Peyer's patch (tissue), 4 donors: ENCODE results near the gene GSTO1. TPM values are rescaled to one million over a fixed set of nuclear protein-coding genes. Genes with fewer than 3 reads are reported as not detected.

Experiments
- DNase-seq, 3 donors: peaks; one replicate each; pipeline ENCODE4 v3.0.0-alpha.2; 2017 to 2019
- H3K27ac ChIP-seq, 4 donors: fragments of 200-600 bp; sonication (generic); one replicate each; pipeline ENCODE4 v1.5.1; 2016 to 2019
- H3K27me3 ChIP-seq, 2 donors: fragments of 200-600 bp; sonication (generic); one replicate each; pipeline ENCODE4 v1.5.1; 2019
- H3K36me3 ChIP-seq, 3 donors: fragments of 200-600 bp; sonication (generic); one replicate each; pipeline ENCODE4 v1.5.1; 2016 to 2019
- H3K4me1 ChIP-seq, 4 donors: fragments of 200-600 bp; sonication (generic); one replicate each; pipeline ENCODE4 v1.5.1; 2016 to 2019
- H3K4me3 ChIP-seq, 4 donors: fragments of 200-600 bp; sonication (generic); 1 replicate in 3 of 4; 2 replicates in 1 of 4; pipeline ENCODE4 v1.5.1; 2016 to 2019; ENCODE audit warnings: mild to moderate bottlenecking in 1 of 4
- H3K9me3 ChIP-seq, 4 donors: fragments of 200-600 bp; sonication (generic); one replicate each; pipeline ENCODE4 v1.5.1; 2016 to 2019; ENCODE audit warnings: mild to moderate bottlenecking in 1 of 4
- POLR2A ChIP-seq, 2 donors: fragments of 450-650 bp; IDR thresholded peaks; one replicate each; pipeline ENCODE4 v1.5.1; 2017; ENCODE audit warnings: antibody characterized with exemption in 2 of 2, mild to moderate bottlenecking in 2 of 2, moderate library complexity in 2 of 2
- total RNA-seq, 4 donors: library from RNA; depleted of rRNA; stranded (reverse); fragments of >200 nt; gene quantifications; one replicate each; pipeline ENCODE4 v1.1.0, GENCODE V29; 2016
- TF ChIP-seq, protein P1 (sequence below), 6 experiments: fragments of 450-650 bp in 4 of 6; fragments of 200-600 bp in 2 of 6; sonication (generic) in 1 of 6; IDR thresholded peaks; one replicate each; pipeline ENCODE4 v1.5.1; 2017 to 2019; ENCODE audit warnings: antibody characterized with exemption in 6 of 6, mild to moderate bottlenecking in 3 of 6, moderate library complexity in 1 of 6

The GSTO1 gene
- total RNA-seq, 4 donors from 2014 or later, result 46.4 to 105 (median 69.5) TPM

GRCh38 chr10:104291439-104291951 lies 36.8 kb downstream of the GSTO1 start:
- H3K4me1 ChIP-seq, result no peaks in the 10 kb centered on the region
- no peaks in the 10 kb centered on the region for H3K36me3 ChIP-seq
- DNase-seq, result peak; percentile 82 to 95 (median 90)
- H3K4me3 ChIP-seq, result no peak overlapping the region
- no peaks in the 10 kb centered on the region for H3K9me3 ChIP-seq
- TF ChIP-seq, protein P1, sequence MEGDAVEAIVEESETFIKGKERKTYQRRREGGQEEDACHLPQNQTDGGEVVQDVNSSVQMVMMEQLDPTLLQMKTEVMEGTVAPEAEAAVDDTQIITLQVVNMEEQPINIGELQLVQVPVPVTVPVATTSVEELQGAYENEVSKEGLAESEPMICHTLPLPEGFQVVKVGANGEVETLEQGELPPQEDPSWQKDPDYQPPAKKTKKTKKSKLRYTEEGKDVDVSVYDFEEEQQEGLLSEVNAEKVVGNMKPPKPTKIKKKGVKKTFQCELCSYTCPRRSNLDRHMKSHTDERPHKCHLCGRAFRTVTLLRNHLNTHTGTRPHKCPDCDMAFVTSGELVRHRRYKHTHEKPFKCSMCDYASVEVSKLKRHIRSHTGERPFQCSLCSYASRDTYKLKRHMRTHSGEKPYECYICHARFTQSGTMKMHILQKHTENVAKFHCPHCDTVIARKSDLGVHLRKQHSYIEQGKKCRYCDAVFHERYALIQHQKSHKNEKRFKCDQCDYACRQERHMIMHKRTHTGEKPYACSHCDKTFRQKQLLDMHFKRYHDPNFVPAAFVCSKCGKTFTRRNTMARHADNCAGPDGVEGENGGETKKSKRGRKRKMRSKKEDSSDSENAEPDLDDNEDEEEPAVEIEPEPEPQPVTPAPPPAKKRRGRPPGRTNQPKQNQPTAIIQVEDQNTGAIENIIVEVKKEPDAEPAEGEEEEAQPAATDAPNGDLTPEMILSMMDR (IDR thresholded peaks at IDR 0.05), result peak; percentile 97 to 100 (median 99)
- no peak for TF ChIP-seq POLR2A (IDR thresholded peaks at IDR 0.05)
- no peak overlapping the region for H3K27ac ChIP-seq
- H3K27me3 ChIP-seq, result no peaks in the 10 kb centered on the region

GRCh38 chr10:104293011-104293410 lies 38.3 kb downstream of the GSTO1 start:
- DNase-seq, result no peak
- no peaks in the 10 kb centered on the region for H3K36me3 ChIP-seq
- no peak for TF ChIP-seq POLR2A (IDR thresholded peaks at IDR 0.05)
- TF ChIP-seq, protein P1 (IDR thresholded peaks at IDR 0.05), result no peak
- H3K4me3 ChIP-seq, result no peak overlapping the region
- H3K27ac ChIP-seq, result no peak overlapping the region
- no peaks in the 10 kb centered on the region for H3K4me1 ChIP-seq
- no peaks in the 10 kb centered on the region for H3K9me3 ChIP-seq
- H3K27me3 ChIP-seq, result no peaks in the 10 kb centered on the region

DNA sequence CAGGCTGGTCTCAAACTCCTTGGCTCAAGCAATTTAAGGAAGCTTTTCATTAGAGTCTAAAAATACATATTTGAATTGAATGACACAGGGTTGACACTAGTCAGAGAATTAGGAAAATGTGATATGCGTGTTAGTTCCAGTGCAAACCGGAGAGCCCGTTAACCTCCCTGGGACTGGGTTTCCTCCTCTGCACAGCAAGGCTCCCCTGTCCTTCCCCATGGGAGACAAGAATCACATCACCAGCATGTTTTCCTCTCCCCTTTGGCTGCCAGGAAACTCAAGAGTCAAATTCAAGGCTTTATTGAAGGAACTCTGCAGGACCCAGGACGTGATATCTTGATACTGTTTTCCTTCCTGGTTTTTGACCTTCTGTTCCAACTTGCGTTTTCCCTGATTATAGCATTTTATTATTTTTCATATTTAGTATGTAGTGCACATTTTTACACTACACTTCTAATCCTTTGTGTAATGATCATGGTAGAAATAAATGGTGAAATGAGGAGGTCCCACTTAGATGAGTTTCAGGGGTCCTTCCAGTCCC lies 39.2 kb downstream of the GSTO1 start:
- no peak overlapping the region for H3K27ac ChIP-seq
- no peaks in the 10 kb centered on the region for H3K9me3 ChIP-seq
- H3K27me3 ChIP-seq, result no peaks in the 10 kb centered on the region
- H3K4me3 ChIP-seq, result no peak overlapping the region
- TF ChIP-seq, protein P1 (IDR thresholded peaks at IDR 0.05), result no peak
- no peak for TF ChIP-seq POLR2A (IDR thresholded peaks at IDR 0.05)
- H3K4me1 ChIP-seq, result no peaks in the 10 kb centered on the region
- H3K36me3 ChIP-seq, result no peaks in the 10 kb centered on the region
- no peak for DNase-seq

- Histone ChIP-seq H3K27me3 (no peaks in the 10 kb centered on the region), H3K36me3 (no peaks in the 10 kb centered on the region), H3K4me3 (no peak overlapping the region), H3K9me3 (no peaks in the 10 kb centered on the region), H3K27ac (no peak overlapping the region), H3K4me1 (peaks cover 0 to 13% (median 0%) of the 10 kb centered on the region in 4 donors)
- TF ChIP-seq POLR2A (IDR thresholded peaks at IDR 0.05), result no peak
- TF ChIP-seq, protein P1 (IDR thresholded peaks at IDR 0.05), result no peak
- no peak for DNase-seq
These were observed 42.2 kb downstream of the GSTO1 start for GRCh38 chr10:104296687-104297436.

DNA sequence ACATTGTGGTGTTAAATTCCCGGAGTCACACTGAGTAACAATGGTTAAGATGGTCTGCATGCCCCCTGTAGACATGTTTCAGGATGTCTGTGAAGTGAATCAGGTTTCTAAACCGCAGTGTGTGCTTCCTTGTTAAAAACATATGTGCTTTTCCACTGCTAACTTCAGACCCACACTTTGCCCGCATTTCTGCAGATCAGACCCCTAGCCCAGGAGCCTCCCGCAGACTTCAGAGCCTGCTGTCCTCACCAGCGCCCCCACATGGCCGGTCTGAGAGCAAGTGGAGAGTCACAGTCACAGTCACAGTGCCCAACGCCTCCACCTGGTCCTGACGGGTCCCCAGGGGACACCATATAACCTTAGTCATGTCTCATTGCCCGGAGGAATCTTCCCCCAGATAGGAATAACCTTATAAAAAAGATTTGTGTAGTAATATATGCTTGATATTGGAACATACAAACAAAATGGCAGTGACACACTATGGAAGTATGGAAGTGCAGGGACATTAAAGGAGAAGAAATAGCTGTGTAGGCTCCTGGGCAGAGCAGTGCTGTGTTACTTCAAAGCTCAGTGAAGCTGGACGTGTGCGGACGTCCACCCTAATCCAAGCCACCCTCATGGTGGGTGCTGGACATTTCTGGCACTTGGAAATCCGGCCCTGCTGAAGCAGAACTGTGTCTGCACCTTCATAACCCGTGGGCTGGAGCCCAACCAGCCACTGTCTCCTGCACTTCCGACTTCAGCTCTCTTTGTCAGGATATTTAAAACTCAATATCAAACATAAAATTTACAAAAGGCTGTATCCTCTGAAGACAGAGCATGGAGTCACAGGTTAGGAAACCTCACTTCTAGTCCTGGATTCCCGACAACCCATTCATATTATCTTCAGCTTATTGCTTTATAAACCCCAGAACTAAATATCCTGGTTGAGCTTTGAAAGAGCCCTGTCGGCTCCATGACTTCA lies 43.3 kb downstream of the GSTO1 start:
- Histone ChIP-seq H3K36me3 (no peaks in the 10 kb centered on the region), H3K4me3 (no peak overlapping the region), H3K4me1 (peaks cover 0 to 13% (median 0%) of the 10 kb centered on the region in 4 donors), H3K27ac (no peak overlapping the region), H3K27me3 (no peaks in the 10 kb centered on the region), H3K9me3 (no peaks in the 10 kb centered on the region)
- TF ChIP-seq, protein P1 (IDR thresholded peaks at IDR 0.05), result peak in 2 of 6 experiments; percentile 5 to 13
- no peak for TF ChIP-seq POLR2A (IDR thresholded peaks at IDR 0.05)
- DNase-seq, result no peak
